ENCODE data around the gene TMTC1.

- TF ChIP-seq EZH2 (IDR thresholded peaks at IDR 0.05; ENCODE audit: low read length, missing control alignments) (no peak), CTCF (conservative IDR thresholded peaks at IDR 0.05 in 1 of 2, IDR thresholded peaks at IDR 0.05 in 1 of 2; ENCODE audit: low read depth in 1 of 2, low read length in 2 of 2) (no peak)
Measured at GRCh38 chr12:29780084-29780483, 3.7 kb downstream of the TMTC1 start.
